Keratinocyte (primary cell): Measurements from ENCODE around the gene LIG3.

ENCODE experiments used
- CTCF ChIP-seq, 3 experiments: IDR thresholded peaks in 1 of 3; conservative IDR thresholded peaks in 1 of 3; optimal IDR thresholded peaks in 1 of 3; 2 replicates in 2 of 3; 3 replicates in 1 of 3; pipeline versions ENCODE3 to v1.5.1; 2011; ENCODE audit warnings: low read length in 3 of 3, mild to moderate bottlenecking in 3 of 3, moderate library complexity in 2 of 3, control low read depth in 1 of 3, inconsistent platforms in 1 of 3; ENCODE audit not compliant: insufficient read depth in 2 of 3; ENCODE audit errors: extremely low read depth in 1 of 3
- EZH2 ChIP-seq: IDR thresholded peaks from one replicate; pipeline ENCODE4 v1.6.1; 2012; ENCODE audit warnings: inconsistent platforms, mild to moderate bottlenecking, low read length, moderate library complexity

DNA sequence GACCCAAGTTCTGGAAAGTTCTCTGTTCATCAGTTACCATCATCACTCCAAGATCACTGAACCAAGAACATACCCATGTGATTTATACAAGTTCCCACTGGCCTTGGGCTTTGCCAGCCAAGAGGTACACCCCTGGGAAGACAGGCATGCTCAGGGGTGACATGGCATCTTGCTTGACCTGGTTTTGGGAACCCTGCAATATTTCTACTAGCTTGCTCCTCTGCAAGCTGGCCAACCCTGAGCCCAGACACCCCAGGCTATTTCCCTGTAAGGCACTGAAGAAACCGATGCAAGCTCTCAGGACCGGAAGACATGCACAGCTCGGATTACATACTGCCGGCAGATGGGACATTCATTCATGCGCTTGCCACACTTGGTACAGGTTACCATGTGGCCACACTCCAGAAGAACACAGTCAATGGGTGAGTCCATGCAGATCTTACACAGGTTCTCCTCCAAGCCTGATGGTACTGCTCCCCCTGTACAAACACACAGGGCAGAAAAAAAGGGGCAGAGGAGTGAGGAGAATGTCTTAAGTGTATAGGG, 31.4 kb downstream of the LIG3 start:
- TF ChIP-seq CTCF (optimal IDR thresholded peaks at IDR 0.05 in 1 of 3, IDR thresholded peaks at IDR 0.05 in 1 of 3, conservative IDR thresholded peaks at IDR 0.05 in 1 of 3; ENCODE audit: extremely low read depth in 1 of 3, insufficient read depth in 2 of 3, low read length in 3 of 3) (no peak), EZH2 (no peak)
